H9 (cell line): ENCODE data around the gene WDR73. TPM values are rescaled to one million over a fixed set of nuclear protein-coding genes. Genes with fewer than 3 reads are reported as not detected.
A peak's percentile ranks its signal among the peaks of the same experiment; 100 is the strongest.

Experiments used
- DNase-seq: peaks from one replicate; pipeline ENCODE4 v3.0.0-alpha.2; 2017
- H2AFZ ChIP-seq: one replicate; pipeline ENCODE4 v1.6.1; 2013; ENCODE audit warnings: mild to moderate bottlenecking, low read length, control low read depth, moderate library complexity
- H2AK5ac ChIP-seq: 2 replicates; pipeline ENCODE4 v1.6.1; 2013; ENCODE audit warnings: low read length, control low read depth, mixed read lengths; ENCODE audit not compliant: insufficient read length
- H2BK120ac ChIP-seq: one replicate; pipeline ENCODE4 v1.6.1; 2013; ENCODE audit warnings: low read depth, mild to moderate bottlenecking, low read length, control low read depth, inconsistent platforms; ENCODE audit not compliant: poor library complexity, severe bottlenecking
- H2BK12ac ChIP-seq: 2 replicates; pipeline ENCODE4 v1.6.1; 2013; ENCODE audit warnings: low read length, control low read depth, mixed read lengths, low read depth; ENCODE audit not compliant: insufficient read length
- H2BK15ac ChIP-seq: 2 replicates; pipeline ENCODE4 v1.6.1; 2013; ENCODE audit warnings: low read depth, low read length, control low read depth
- H2BK20ac ChIP-seq: one replicate; pipeline ENCODE4 v1.6.1; 2013; ENCODE audit warnings: low read depth, mild to moderate bottlenecking, low read length, control low read depth, inconsistent platforms; ENCODE audit not compliant: poor library complexity, severe bottlenecking
- H2BK5ac ChIP-seq: 2 replicates; pipeline ENCODE4 v1.6.1; 2013; ENCODE audit warnings: low read length, control low read depth, mixed read lengths; ENCODE audit not compliant: insufficient read length
- H3K14ac ChIP-seq: 2 replicates; pipeline ENCODE4 v1.6.1; 2013; ENCODE audit warnings: low read length, control low read depth; ENCODE audit not compliant: insufficient read depth
- H3K18ac ChIP-seq: 2 replicates; pipeline ENCODE4 v1.6.1; 2013; ENCODE audit warnings: low read depth, mild to moderate bottlenecking, mixed read lengths, low read length, control low read depth; ENCODE audit not compliant: insufficient read length
- H3K23ac ChIP-seq: 2 replicates; pipeline ENCODE4 v1.6.1; 2013; ENCODE audit warnings: low read length, control low read depth, mixed read lengths, low read depth; ENCODE audit not compliant: insufficient read length
- H3K23me2 ChIP-seq: 2 replicates; pipeline ENCODE4 v1.6.1; 2013; ENCODE audit warnings: low read depth, mild to moderate bottlenecking, mixed read lengths, low read length, control low read depth; ENCODE audit not compliant: insufficient read length, poor library complexity, severe bottlenecking
- H3K27ac ChIP-seq: 2 replicates; pipeline ENCODE4 v1.5.1; 2013; ENCODE audit warnings: low read length, control low read depth, mixed read lengths, low read depth; ENCODE audit not compliant: insufficient read length
- H3K27me3 ChIP-seq: 2 replicates; pipeline ENCODE4 v1.6.1; 2013; ENCODE audit warnings: low read length, control low read depth, inconsistent platforms; ENCODE audit not compliant: insufficient read depth
- H3K4ac ChIP-seq: 2 replicates; pipeline ENCODE4 v1.6.1; 2013; ENCODE audit warnings: low read depth, mild to moderate bottlenecking, control low read depth, inconsistent platforms, low read length, moderate library complexity
- H3K4me1 ChIP-seq: 2 replicates; pipeline ENCODE4 v1.6.1; 2013; ENCODE audit warnings: low read length, control low read depth, inconsistent platforms; ENCODE audit not compliant: insufficient read depth
- H3K4me2 ChIP-seq: 2 replicates; pipeline ENCODE4 v1.6.1; 2013; ENCODE audit warnings: low read length, control low read depth, mixed read lengths; ENCODE audit not compliant: insufficient read length, insufficient read depth
- H3K56ac ChIP-seq: 2 replicates; pipeline ENCODE4 v1.6.1; 2013; ENCODE audit warnings: low read depth, mild to moderate bottlenecking, mixed read lengths, low read length, control low read depth; ENCODE audit not compliant: insufficient read length
- H3K79me1 ChIP-seq: 2 replicates; pipeline ENCODE4 v1.6.1; 2013; ENCODE audit warnings: low read depth, mild to moderate bottlenecking, moderate library complexity, low read length, control low read depth, inconsistent platforms; ENCODE audit not compliant: insufficient read depth, poor library complexity, severe bottlenecking
- H3K79me2 ChIP-seq: 2 replicates; pipeline ENCODE4 v1.6.1; 2013; ENCODE audit warnings: low read length, control low read depth, inconsistent platforms; ENCODE audit not compliant: insufficient read depth
- H3K9ac ChIP-seq: 2 replicates; pipeline ENCODE4 v1.6.1; 2013; ENCODE audit warnings: low read length, control low read depth, mixed read lengths; ENCODE audit not compliant: insufficient read length; ENCODE audit errors: extremely low read depth
- H3K9me3 ChIP-seq: one replicate; pipeline ENCODE4 v1.6.1; 2013; ENCODE audit warnings: low read depth, low read length, inconsistent platforms; ENCODE audit not compliant: control insufficient read depth
- H3T11ph ChIP-seq: one replicate; pipeline ENCODE4 v1.6.1; 2013; ENCODE audit warnings: mild to moderate bottlenecking, low read length, control low read depth, inconsistent platforms
- H4K20me1 ChIP-seq: one replicate; pipeline ENCODE4 v1.6.1; 2013; ENCODE audit not compliant: control insufficient read depth, insufficient read length, insufficient read depth
- H4K5ac ChIP-seq: 2 replicates; pipeline ENCODE4 v1.6.1; 2013; ENCODE audit warnings: low read depth, mild to moderate bottlenecking, mixed read lengths, low read length, control low read depth; ENCODE audit not compliant: insufficient read length
- H4K8ac ChIP-seq: replicated peaks from 2 replicates; pipeline ENCODE4 v1.6.1; 2013; ENCODE audit warnings: low read length, control low read depth, mixed read lengths, low read depth; ENCODE audit not compliant: insufficient read length
- H4K91ac ChIP-seq: 2 replicates; pipeline ENCODE4 v1.6.1; 2013; ENCODE audit warnings: low read depth, mild to moderate bottlenecking, moderate library complexity, mixed read lengths, low read length, control low read depth; ENCODE audit not compliant: insufficient read length
- H3K27ac Mint-ChIP-seq, 3 experiments: 2 replicates in 2 of 3; 3 replicates in 1 of 3; pipeline ENCODE4 v1.8.0; 2020 to 2021; ENCODE audit warnings: mixed read lengths in 3 of 3, mild to moderate bottlenecking in 1 of 3, moderate library complexity in 1 of 3
- H3K27me3 Mint-ChIP-seq: 2 replicates; pipeline ENCODE4 v1.8.0; 2021; ENCODE audit warnings: low read depth, mild to moderate bottlenecking, moderate library complexity, mixed read lengths
- H3K36me3 Mint-ChIP-seq, 3 experiments: 2 replicates in 2 of 3; 3 replicates in 1 of 3; pipeline ENCODE4 v1.8.0; 2020 to 2021; ENCODE audit warnings: low read depth in 3 of 3, mixed read lengths in 3 of 3; ENCODE audit not compliant: insufficient read depth in 1 of 3
- H3K4me1 Mint-ChIP-seq, 2 experiments: 2 replicates each; pipeline ENCODE4 v1.8.0; 2020; ENCODE audit warnings: mixed read lengths in 2 of 2
- H3K4me3 Mint-ChIP-seq, 2 experiments: 2 replicates in 1 of 2; 3 replicates in 1 of 2; pipeline ENCODE4 v1.8.0; 2020 to 2021; ENCODE audit warnings: mild to moderate bottlenecking in 2 of 2, mixed read lengths in 2 of 2, moderate library complexity in 1 of 2
- H3K9me3 Mint-ChIP-seq, 2 experiments: 2 replicates in 1 of 2; 3 replicates in 1 of 2; pipeline ENCODE4 v1.8.0; 2020; ENCODE audit warnings: mild to moderate bottlenecking in 2 of 2, mixed read lengths in 2 of 2, moderate library complexity in 1 of 2
- WGBS: extraction: QIAGEN DNeasy Blood & Tissue Kit; methylation state at CpG from one replicate; pipeline ENCODE4 v1.1.7; 2013; ENCODE audit warnings: missing lambda C conversion rate, low lambda C conversion rate, mixed read lengths; ENCODE audit not compliant: insufficient read length; ENCODE audit errors: extremely low coverage; 5-methylcytosine and 5-hydroxymethylcytosine counted together
- total RNA-seq: library from RNA; stranded (reverse); gene quantifications from 2 replicates; pipeline ENCODE4 v1.2.1, GENCODE V29; 2021
- TF ChIP-seq, protein P1 (sequence below): fragments of 200-600 bp; sonication (generic); conservative IDR thresholded peaks from 3 replicates; pipeline ENCODE4 v1.8.0; 2021; ENCODE audit warnings: antibody characterized with exemption, mild to moderate bottlenecking

Gene WDR73
- total RNA-seq, 1 experiment from 2014 or later: 41.6 TPM

DNA sequence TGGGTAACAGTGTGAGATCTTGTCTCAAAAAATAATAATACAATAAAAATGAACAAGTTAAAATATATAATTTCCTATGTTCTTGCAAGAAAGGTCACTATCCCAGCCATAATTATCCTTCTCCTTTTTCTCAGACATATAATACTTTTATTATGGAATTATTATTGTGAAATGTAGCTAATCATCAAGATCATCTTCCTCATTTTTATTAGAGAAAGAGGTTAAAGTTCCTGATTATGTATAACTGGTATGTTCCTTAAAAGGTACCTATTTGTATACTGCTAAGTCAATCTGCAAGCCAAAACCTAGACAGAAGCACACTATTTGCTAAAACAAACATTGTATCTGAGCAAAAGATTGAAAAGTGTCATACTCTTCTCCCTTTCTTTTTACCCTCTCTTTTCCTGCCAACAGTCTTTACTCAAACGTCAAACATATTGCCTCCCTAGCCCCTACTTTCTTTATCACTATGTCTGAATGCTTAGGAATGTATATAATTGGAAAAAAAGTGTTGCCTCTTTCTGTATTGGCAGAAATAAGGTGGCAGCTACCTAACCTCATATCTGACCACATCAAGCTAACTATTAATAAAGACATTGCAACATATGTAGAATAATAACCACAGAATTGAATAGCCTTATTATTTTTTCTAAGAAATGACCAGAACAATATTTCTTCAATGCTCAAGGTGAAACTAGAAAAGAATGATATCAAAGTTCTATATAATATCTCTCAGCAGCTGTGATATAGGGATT, 43.3 kb upstream of the WDR73 start:
- Histone ChIP-seq H3K14ac (no peak overlapping the region), H3K23ac (no peak overlapping the region), H3K27me3 (no peaks in the 10 kb centered on the region), H3K18ac (no peak overlapping the region), H3K4me2 (no peak overlapping the region), H2AFZ (no peak overlapping the region), H4K20me1 (no peaks in the 10 kb centered on the region), H3K4ac (no peak overlapping the region), H3K23me2 (no peaks in the 10 kb centered on the region), H2BK15ac (no peak overlapping the region), H4K5ac (no peak overlapping the region), H3K4me1 (no peaks in the 10 kb centered on the region), H3K27ac (no peak overlapping the region), H2BK12ac (no peak overlapping the region), H4K91ac (no peak overlapping the region), H3K9ac (no peak overlapping the region), H3K79me2 (peaks cover 18% of the 10 kb centered on the region; the same call in 1 of the 2 replicates), H2AK5ac (no peak overlapping the region), H3T11ph (no peak overlapping the region), H2BK20ac (no peak overlapping the region), H2BK120ac (no peak overlapping the region), H3K56ac (no peak overlapping the region), H3K9me3 (no peaks in the 10 kb centered on the region), H3K79me1 (no peaks in the 10 kb centered on the region), H4K8ac (no peak overlapping the region), H2BK5ac (no peak overlapping the region)
- H3K36me3 Mint-ChIP-seq: peaks cover 0 to 3% (median under 1%) of the 10 kb centered on the region in 3 experiments; a peak in 3 of 7 replicates
- no peaks in the 10 kb centered on the region for H3K27me3 Mint-ChIP-seq
- WGBS: no CpG with 5 or more reads among the region's 1 CpG
- peak overlapping the region in 1 of 3 experiments; percentile 14; a peak in 1 of 7 replicates for H3K27ac Mint-ChIP-seq
- TF ChIP-seq, protein P1, sequence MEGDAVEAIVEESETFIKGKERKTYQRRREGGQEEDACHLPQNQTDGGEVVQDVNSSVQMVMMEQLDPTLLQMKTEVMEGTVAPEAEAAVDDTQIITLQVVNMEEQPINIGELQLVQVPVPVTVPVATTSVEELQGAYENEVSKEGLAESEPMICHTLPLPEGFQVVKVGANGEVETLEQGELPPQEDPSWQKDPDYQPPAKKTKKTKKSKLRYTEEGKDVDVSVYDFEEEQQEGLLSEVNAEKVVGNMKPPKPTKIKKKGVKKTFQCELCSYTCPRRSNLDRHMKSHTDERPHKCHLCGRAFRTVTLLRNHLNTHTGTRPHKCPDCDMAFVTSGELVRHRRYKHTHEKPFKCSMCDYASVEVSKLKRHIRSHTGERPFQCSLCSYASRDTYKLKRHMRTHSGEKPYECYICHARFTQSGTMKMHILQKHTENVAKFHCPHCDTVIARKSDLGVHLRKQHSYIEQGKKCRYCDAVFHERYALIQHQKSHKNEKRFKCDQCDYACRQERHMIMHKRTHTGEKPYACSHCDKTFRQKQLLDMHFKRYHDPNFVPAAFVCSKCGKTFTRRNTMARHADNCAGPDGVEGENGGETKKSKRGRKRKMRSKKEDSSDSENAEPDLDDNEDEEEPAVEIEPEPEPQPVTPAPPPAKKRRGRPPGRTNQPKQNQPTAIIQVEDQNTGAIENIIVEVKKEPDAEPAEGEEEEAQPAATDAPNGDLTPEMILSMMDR: no peak
- no peaks in the 10 kb centered on the region for H3K9me3 Mint-ChIP-seq
- H3K4me3 Mint-ChIP-seq: no peak overlapping the region
- DNase-seq: no peak
- no peaks in the 10 kb centered on the region for H3K4me1 Mint-ChIP-seq
